MV-4-11 (cell line): Measurements from ENCODE around the gene CC2D1B.

Experiments
- DNase-seq: peaks from one replicate; lab custom pipeline; 2025; lab: John Stamatoyannopoulos, UW

The CC2D1B gene

DNA sequence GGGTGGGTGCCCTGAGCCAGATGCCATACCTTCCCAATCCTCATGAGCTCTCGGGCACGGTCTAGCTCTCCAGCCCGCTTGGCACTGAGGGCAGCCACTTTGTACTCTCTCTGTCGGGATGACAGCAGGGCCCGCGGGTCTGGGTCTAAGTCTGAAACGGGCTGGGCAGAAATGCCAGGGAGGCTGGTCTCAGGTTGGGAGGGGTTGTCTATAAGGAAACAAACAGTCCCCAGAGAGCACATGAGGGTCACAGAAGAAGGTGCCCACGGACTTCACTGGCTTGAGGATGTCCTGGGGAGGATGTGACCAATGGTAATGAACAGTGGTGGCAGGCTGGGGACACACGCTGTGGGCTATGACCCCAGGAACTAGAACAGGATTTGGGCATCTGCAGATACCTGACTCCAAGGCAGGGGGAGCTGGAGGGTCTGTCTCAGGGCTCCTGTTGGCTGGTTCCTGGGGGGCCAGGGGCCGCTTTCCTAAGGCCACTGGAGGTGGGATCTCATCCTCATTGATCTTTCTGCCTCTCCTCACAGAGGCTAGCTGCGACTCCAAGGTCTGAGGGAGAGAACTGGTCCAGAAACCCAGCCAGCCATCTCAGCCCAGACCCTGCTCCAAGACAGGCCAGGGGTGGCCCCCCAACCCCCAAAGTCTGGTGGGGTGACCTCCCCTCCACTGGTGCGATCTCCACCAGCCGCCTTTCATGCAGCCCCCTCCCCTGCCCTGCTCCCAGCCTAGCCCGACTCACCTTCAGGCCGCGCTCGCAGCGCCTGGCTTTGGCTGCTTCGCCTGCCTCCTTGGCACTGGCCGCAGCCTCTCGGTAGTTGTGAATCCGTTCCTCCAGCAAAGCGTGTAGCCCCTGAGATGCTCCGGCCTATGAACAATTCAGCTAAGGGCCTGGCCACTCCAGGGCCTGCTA lies 6.1 kb downstream of the CC2D1B start:
- DNase-seq, result no peak

DNA sequence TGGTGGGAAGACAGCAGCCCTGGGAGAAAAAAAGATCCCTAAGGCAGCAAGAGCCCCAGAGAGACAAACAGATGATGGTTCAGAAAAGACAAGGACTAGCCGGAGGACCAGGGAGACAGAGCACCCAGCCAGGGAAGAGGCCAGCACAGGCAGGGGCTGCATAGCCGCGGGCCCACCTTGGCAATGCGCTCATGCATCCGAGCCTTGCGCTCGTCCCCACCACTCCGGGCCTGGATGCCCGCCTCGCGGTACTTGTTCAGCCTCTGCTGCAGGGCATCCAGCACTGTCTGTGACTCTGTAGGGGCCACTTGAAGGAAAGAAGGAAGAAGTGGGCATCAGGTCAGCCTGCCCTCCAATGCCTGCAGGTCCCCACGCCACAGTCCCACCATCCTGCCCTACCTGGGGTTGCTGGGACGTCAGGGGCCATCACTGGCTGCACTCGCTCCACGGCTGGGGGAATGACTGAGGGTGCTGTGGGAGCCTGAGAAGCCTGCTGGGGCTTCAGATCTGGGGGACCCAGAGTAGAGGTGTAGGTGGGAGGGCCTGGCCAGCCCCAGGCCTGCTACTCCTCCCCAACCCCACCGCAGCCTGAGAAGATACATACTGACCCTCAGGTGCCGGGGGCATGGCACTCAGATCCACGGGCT lies 7.0 kb downstream of the CC2D1B start:
- DNase-seq, result no peak

DNA sequence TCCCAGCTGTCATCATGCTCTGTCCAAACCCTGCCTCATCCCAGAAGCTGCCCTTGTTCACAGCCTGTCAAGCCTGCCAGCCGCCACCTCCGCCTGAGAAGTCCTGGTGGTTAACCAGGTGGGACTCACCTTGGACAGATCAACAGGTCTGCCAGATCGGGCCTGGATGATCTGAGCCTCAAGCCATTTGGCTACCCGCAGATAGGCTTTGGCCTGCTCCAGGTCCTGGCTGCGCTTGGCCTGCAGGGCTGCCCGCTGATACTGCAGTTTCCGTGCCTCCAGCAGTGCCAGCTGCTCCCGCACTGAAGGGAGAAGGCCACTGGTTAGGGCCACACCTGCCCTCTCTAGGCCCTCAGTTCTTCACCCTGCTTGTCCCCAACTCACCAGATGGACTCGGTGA lies 8.6 kb downstream of the CC2D1B start:
- DNase-seq, result no peak

DNA sequence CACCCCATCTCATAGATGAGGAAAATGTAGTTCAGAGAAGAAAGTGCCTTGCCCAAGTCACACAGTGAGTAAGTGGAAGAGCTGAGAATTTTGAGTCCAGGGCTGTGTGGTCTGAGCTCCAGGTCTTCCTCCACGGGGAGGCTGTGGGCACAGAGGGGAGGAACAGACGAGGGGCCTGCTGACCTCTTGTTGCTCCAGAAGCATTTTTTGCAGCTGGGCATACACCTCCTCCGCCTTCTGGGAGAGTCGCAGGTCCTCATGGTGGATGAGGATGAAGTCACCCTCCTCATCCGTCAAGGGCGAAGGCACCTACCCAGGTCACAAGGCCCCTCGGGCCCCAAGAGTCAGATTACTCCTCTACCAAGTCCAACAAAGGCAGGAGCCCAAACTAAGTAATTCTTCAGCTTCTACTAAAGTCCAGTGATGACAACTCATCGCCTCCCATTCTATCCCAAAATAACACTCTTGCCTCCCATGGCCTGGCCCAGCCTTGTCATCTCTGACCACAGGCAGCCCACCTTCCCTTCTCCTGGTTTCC lies 9.1 kb downstream of the CC2D1B start:
- DNase-seq, result no peak

DNA sequence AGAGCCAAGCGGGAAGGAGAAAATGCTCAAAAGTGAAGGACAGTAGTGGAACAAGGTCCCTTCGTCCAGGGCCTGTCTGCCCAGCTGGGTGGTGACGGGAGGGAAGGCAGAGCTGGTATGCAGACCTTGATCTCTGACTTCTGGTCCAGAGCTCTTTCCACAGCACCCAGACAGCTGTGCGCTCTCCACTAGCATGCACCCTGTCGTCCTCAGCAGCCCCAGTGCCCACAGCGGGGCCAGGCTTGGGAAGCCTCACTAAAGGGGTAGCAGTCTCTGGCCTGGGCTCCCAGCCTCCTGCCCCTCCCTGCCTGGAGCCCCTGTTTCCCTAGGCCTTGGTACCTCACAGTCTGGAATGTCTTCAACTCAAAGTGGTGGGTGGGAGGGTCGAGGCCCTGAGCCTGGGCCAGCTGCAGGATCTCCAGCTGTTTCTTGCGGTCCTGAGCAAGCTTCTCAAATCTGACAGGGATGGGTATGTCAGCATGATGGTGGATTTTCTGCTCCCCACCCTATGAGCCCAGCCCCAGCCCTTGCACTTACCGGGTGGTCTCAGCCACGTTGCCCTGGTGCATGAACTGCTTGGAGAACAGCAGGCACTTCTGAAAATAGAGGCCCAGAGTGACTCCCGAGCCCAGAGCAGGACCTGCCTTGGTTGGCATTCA lies 10.0 kb downstream of the CC2D1B start:
- no peak for DNase-seq

DNA sequence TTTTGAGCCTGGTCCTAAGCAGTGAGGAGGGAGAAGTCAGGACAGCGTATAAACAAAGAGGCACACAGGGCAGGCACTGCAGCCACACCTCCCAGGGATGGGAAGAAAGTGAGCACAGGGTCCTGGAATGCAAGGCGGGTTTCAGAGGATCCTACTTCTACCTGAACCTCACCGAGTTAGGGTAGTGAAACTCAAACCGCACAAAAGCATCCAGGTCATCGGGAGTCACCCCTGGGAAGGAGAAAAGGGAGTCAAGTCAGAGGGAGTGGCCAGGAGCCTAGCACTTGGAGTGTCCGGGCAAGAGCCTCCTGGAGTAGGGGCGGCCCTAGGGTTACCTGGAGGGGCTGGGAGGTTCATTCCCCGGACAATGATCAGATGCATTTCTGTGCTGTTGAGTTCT lies 10.6 kb downstream of the CC2D1B start:
- DNase-seq, result no peak

DNA sequence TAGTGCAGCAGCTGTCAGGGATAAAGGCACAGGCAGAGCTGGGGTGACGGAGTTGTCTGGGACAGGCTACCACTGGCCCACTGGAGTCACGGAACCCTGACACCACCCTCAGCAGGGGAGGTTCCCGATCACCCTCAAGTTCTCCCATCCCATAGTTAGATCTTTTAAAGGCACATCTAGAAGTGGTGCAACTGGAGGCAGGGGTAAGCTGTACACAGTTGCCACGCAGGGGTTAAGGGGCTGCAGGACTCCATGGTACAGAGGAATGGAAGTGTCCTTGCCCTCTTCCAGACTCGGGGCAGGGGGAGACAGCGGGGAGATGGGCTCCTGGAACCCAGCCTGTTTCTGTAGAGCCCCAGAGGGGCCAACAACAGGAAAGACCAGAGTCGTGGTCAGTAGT lies 13.3 kb downstream of the CC2D1B start:
- DNase-seq, result no peak

DNA sequence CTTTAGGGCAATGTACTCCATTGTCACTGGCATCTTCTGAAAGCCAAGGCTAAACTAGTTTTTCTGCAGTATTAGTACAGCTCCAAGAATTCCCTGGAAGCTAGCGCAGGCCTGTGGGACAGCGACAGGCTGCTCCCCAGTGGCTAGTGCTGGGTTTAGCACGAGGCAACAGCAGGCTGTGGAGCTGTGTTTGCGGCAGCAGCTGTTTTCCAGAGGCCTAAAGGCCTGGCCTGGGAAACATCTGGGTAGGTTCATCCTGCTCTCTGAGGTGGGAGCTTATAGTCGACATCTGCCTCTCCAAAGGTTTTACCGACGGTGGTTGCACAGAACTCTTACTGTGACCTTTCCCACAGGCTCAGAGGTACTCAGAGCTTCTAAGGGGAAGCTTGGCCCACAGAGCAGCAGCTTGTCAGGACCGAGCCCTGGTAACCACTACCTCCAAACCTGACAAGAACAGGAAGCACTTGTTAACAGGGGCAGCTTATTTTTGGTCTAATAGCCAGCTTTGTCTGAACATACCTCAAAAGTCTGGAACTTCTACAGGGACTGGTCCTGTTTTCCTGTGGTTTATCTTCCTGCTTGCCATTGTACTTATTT lies 17.2 kb downstream of the CC2D1B start:
- DNase-seq, result no peak

DNA sequence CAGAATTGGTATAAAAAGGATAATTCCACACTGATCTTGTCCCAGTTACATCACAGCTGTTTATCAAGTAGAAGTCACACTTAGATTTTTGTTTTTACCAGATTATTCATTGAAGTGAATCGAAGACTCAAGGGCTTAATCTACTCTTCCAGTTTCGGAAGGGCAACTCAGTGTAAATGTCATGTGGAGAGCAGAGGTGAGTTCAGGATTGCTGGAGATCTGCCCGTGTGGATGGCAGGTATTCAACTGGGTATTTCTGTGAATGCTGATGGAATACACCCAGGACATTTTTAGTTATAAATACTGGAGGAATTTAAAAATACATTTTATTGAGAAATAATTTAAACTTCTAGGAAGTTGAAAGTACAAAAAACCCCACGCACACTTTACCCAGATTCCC lies 19.4 kb downstream of the CC2D1B start:
- DNase-seq, result no peak

DNA sequence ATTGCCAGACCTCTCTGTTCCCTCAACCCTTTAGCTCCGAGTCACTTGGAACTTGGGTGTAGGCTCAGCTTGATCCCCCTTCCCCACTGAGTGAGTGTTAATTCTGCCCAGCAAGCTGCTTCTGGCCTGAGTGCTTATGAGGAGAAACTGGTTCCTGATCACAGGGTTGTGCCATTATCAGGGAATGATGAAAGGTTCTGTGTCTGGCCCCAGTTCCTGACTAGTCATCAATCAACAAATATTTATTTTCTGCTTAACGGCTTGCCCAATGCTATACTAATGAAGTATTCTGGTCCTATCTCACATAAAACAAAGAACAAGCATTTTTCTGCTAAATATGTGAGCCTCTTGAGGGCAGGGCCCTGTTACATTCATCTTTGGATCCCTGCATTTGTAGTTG lies 20.8 kb downstream of the CC2D1B start:
- no peak for DNase-seq

DNA sequence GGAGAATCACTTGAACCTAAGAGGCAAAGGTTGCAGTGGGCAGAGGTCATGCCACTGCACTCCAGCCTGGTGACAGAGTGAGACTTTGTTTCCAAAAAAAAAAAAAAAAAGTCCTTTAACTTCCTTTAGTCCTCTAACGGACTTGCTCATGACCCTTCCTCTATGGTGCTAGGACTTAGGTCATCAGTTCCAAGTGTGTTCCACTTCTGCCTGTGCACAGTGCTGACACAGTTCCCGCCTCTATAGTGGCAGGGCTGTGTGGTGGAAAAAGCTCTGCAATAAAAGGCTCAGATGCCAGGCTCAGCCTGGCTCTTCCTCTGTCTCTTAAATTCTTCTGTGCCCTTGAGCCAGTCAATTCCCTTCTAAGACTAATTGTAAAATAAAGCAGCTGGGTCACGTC lies 22.0 kb downstream of the CC2D1B start:
- no peak for DNase-seq

DNA sequence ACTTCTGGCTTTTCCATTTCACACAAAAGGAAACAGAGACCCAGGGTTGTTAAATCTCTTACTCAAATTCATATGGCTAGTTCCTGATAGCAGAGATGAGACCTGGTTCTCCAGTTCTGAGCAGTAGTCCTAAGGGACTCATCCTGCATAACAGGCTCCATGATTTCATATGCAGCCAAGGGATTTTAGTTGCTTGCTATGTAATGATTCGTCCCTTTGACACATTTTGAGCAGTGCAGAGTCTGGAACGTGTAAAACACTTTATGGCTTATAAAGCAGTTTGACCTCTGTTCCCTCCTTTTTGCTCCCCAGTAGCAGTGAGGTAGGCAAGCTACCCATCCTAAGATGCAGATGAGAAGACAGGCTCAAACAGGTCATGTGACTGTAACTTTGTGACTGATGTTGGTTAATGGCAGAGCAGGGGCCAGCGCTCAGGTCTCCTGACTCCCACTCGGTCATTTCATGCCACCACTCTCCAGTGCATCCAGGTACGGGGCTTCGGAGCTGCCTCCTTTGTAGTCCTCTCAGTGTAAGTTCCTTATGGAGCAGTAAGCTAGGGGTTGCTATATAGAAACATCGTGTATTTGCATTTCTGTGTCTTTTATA lies 24.2 kb downstream of the CC2D1B start:
- DNase-seq, result no peak

DNA sequence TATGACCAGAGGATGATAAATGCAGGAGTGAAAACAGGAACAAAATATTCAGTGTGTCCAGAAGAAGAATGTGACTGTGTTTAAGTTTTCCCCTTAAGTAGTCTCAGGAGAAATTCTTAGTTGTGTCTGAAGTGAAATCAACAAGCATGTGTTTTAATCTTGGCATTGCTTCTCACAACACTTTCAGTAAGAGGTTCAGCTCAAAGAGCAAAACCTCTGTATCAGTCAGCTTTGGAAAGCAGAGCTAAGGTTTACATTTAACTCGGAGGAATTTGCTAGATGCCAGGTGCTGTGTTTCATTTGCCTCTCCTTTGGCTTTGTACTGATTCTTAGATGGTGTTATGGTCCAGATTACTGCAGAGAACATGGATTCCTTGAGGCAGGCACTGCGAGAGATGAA lies 28.6 kb downstream of the CC2D1B start:
- no peak for DNase-seq

DNA sequence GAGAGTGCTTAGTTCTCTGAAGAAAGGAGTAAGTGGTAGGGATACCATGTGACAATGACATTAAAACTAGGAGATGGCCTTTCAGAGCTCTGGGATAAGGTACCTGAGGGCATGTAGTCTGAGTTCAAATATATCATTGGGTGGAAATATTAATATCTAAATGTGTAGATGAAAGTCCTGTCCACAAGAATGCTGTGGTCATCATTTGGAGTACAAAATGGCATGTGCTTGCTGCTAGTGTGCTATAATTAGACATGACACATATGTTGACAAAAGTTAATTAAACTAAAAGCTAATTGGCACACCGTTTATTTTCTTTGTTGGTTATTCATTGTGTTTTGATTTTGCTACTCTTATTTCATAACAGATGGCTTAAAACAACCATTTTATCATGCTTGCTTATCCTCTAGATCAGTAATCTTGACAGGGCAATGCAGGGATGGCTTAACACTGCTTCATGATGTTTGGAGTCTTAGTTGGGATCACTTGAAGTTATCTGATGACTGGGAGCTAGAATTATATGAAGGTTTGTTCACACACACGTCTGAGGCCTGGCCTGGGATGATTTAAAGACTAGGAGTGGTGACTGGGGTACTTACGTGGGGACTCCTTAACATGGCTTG lies 31.0 kb downstream of the CC2D1B start:
- DNase-seq, result no peak

DNA sequence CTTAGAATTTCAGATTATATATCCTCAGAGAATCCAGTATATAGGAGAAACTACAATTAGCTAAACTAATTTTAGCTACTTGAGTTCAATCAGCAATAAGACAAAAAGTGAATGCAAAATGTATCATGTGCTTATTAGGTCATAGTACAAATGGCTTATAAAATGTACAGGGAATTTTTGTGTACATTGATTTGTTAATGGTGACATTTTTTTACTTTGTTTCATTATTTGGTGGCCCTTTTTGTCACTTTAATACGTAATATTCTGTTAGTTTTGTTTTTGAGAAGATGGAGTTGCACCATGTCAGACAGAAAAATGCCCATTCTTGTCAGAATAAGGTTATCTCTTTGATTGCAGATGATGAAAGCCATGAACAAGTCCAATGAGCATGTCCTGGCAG lies 33.6 kb downstream of the CC2D1B start:
- no peak for DNase-seq

DNA sequence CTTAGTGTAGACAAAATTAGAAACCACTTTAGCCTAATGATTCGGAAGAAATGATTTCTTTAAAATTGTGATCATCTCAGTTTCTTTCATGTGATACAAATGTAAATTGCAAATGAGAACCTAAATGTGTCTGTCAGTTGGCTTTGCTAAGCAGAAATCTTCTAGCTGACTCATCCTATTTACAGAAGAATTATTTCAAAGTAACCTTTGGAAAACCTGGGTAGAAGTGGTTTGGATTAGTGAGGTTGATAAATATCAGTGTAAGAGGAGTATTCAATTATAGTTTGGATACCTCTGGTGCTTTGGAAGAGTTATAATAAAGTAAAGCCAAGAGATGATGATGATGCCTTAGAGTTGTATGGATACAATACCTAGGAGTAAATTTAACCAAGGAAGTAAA lies 37.4 kb downstream of the CC2D1B start:
- no peak for DNase-seq

DNA sequence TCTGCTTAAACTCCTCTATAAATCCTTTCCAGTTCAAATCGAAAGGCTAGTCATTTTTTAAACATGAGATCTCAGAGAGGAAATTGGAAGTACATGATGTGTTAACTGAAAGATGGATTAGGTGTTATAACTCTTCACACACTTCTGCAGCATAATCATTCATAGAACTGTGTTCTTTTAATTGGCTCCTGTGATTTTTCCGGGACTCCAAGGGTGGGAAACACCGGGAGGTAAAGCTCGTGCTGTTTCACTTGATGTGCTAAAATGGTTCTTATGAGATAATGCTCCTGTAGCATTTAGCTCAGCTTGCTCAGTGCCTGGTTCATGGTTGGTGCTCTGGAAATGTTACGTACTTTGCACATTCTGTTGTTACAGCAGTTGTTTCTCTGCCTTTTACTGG lies 40.2 kb downstream of the CC2D1B start:
- no peak for DNase-seq

DNA sequence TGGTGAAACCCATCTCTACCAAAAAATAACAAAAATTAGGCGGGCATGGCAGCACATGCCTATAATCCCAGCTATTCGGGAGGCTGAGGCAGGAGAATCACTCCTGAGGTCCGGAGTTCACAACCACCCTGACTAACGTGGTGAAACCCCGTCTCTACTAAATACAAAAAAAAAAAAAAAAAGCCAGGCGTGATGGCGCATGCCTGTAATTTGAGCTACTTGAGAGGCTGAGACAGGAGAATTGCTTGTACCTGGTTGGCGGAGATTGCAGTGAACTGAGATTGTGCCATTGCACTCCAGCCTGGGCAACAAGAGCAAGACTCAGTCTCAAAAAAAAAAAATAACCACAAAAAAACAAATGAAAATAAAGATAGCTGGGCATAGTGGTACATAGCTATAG lies 42.3 kb downstream of the CC2D1B start:
- no peak for DNase-seq

DNA sequence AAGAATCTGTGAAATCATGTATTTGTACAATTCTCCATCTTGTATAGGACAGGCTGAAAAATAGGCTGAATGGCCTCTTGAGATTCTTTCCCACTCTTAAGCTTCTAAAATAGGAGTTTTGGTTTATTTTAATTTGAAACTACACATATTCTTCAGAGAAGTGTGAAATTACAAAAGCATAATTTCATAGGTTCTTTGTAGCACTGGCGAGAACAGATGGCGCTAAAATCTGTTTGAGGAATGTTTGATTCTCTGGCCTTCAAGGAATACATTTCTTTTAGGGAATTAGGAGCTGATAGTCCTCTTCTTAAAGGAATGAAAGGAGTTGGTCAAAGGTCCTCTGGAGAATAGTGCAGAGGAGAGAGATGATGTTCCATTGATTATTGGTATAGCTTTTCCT lies 44.9 kb downstream of the CC2D1B start:
- no peak for DNase-seq

DNA sequence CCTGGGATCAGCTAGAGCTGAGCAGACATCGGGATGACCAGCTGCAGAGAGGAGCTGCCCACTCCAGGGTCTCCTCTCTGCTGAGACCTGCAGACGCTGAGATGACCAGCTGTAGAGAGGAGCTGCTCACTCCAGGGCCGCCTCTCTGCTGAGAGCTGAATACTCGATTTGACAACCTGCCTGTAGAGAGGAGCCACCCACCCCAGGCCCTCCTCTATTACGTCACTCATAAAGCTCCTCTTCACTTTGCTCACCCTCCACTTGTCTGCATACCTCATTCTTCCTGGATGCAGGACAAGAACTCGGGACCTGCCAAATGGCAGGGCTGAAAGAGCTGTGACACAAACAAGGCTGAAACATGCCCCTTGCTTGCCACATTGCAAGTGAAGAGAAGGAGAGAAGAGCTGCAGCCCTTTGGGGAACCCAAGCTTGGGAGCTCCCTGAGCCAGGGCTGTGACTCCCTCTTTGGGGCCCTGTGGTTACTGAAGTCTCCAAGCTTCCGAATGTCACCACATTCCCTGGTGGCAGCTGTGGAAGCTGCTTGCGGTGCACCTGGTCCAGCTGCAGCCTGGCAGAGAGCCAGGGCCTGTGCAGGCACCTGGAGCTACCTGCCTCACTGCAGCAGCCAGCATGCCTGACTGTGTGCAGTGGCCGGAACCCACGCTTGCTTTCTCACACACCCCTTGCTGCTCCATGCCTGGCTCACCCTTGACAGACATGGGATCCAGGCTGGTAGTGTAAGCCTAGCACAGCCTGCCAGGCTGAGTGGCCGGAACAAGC lies 59.6 kb downstream of the CC2D1B start:
- DNase-seq, result no peak
